Measurements from ENCODE around the gene CFAP119. TPM values are rescaled to one million over a fixed set of nuclear protein-coding genes. Genes with fewer than 3 reads are reported as not detected.
A peak's percentile ranks its signal among the peaks of the same experiment; 100 is the strongest.

CFAP119 gene
- polyA plus RNA-seq, 12 donors, result 0.94 to 3.9 (median 2.0) TPM; not detected in 2

- no peak for DNase-seq
These were observed 20.8 kb upstream of the CFAP119 start for GRCh38 chr16:30782486-30783279.

- DNase-seq, result no peak
These were observed 18.7 kb upstream of the CFAP119 start for GRCh38 chr16:30780549-30780948.

- DNase-seq, result no peak
These were observed 18.2 kb upstream of the CFAP119 start for GRCh38 chr16:30780021-30780420.

- no peak for DNase-seq
These were observed 17.7 kb upstream of the CFAP119 start for GRCh38 chr16:30779596-30779995.

GRCh38 chr16:30778549-30779244 lies 16.8 kb upstream of the CFAP119 start:
- no peak for DNase-seq

- DNase-seq, result no peak
These were observed 15.9 kb upstream of the CFAP119 start for GRCh38 chr16:30777591-30778297.

- DNase-seq, result peak; percentile 89
These were observed 13.7 kb upstream of the CFAP119 start for GRCh38 chr16:30775392-30776188.

- no peak for DNase-seq
These were observed 13.2 kb upstream of the CFAP119 start for GRCh38 chr16:30775131-30775391.

- no peak for DNase-seq
These were observed 12.7 kb upstream of the CFAP119 start for GRCh38 chr16:30774367-30775130.

GRCh38 chr16:30773826-30774225 lies 12.0 kb upstream of the CFAP119 start:
- no peak for DNase-seq

GRCh38 chr16:30771726-30772125 lies 9.9 kb upstream of the CFAP119 start:
- no peak for DNase-seq

GRCh38 chr16:30769379-30770089 lies 7.7 kb upstream of the CFAP119 start:
- no peak for DNase-seq

- DNase-seq, result no peak
These were observed 6.8 kb upstream of the CFAP119 start for GRCh38 chr16:30768583-30769181.

GRCh38 chr16:30767767-30768465 lies 6.1 kb upstream of the CFAP119 start:
- no peak for DNase-seq

GRCh38 chr16:30766933-30767284 lies 5.0 kb upstream of the CFAP119 start:
- DNase-seq, result no peak

- no peak for DNase-seq
These were observed 4.5 kb upstream of the CFAP119 start for GRCh38 chr16:30766206-30766932.

- DNase-seq, result no peak
These were observed 3.1 kb upstream of the CFAP119 start for GRCh38 chr16:30764816-30765465.

- no peak for DNase-seq
These were observed 2.2 kb upstream of the CFAP119 start for GRCh38 chr16:30764086-30764485.
